Middle frontal gyrus (tissue), 1 donor: ENCODE results near the gene ZNF385B.

Experiments
- DNase-seq: peaks from one replicate; pipeline ENCODE4 v3.0.0-alpha.2; 2015; ENCODE audit warnings: low spot score; ENCODE audit errors: extremely low spot score

Gene ZNF385B

DNA sequence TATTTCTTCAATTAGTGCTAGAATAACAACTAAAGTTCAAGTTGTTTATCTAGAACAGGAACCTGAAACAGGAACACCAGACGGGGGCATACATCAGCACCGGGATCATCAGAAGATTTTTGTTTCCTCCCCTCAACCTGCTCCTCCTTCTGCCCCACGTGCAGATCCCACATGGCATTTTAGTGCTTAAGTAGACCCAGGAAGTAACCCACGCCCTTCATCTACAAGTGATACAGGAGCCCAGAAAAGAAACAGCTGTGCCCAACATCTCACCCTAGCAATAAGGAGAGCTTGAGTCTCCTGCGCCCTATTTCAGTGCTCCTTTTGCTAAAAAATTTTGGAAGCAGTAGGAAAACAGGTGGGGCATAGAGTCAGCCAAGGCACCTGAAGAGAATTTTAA is 5.2 kb downstream of the ZNF385B start:
- DNase-seq, result no peak

DNA sequence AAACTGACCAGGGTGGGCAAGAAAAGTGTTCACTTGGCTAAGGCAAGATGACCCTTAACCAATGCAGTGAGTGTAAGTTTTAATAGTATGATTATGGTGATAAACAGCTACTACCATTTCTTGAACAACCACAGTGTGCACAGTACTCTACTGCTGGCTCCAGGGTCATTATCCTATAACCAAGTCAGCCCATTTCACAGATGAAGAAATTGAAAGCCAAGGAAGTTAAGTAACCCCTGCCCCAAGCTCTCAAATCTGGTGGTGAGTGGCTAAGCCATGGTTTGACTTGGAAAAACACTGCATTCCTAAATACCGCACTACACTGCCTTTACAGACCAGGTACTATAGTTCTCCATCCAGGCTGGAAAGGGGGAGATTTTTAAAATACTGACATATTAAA is 5.7 kb downstream of the ZNF385B start:
- no peak for DNase-seq

DNA sequence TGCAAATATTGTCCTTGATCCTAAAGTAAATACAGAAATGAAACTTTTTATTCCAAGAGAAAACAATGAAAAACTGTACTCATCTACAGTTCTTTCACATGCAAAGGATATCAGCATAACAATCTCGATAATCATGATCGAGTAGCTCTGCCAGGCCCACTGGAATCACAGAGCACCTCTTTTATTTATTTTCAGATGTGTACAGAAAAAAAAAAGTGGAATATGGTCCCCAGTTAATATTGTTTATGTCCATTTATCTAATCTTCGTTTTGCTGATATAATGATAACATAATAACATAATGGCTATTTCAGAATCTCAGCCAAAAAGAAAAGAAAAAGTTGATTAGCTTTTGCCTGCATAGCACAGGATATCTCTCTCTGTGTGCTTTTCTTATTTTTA is 6.5 kb downstream of the ZNF385B start:
- DNase-seq, result no peak

GRCh38 chr2:179853108-179853507 is 8.3 kb downstream of the ZNF385B start:
- DNase-seq, result no peak

DNA sequence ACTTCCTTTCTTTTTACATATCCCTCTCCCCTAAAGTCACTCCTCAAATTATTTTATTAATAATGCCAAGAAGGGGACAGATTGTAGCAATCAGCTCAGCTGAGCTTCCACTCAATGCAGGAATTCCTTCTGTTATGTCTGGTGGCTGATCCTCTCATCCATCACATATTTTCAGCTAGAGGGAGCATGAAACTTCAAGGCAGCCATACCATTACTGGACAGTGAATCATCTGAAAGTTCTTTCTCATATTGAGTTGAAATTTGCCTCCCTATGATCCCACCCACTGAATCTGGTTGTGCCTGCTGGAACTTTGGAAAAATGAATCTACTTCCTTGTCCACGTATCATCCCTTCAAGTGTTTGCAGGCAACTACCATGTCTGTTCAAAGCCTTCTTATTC is 11.2 kb downstream of the ZNF385B start:
- DNase-seq, result no peak

DNA sequence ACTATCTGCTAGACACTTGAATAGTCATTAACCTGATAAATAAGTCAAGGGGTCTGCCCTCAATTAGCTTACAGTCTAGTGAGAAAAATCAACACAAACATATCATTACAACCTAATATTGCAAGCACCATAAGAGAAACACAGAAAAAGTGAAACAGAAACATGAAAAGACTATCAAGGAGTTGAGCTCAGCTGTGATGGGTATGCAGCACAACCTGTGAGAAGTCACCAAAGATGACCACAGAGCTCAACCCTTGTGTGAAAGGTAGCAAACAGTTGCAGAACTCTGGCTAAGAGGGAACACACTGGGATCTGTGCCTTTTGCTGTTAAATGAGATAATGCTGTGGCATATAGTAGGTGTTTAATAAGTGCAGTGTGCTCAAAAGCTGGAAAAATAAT is 11.7 kb downstream of the ZNF385B start:
- no peak for DNase-seq

GRCh38 chr2:179843541-179843940 is 17.9 kb downstream of the ZNF385B start:
- DNase-seq, result no peak

DNA sequence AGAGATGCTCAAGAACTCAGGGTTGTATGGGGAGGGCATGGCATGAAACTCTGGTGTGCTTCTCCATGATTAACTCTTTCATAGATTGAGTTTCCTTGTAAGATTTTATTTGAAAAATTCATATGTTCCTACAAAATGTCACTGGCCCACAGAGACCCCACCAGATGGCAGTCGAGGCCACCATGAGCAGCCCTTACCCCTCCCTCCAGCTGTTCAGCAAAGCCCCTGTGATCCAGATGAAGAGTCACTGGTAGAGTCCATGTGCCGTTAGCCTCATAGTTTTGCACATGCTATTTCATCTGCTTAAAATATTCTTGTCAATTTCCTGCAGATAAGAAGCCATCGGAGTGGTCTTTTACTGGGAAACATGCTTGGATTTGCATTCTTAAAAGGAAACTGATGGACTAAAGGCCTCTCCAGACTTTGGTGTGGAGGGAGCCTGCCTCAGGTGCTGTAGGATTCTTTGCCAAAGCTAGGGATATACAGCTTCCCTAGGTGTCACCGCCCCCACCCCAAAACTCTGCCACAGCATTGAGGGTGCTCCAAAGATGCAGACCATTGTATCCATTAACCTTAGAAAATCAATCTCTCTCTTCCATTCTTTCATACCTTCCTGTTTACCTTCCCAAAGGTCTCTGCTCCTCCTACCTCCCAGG is 18.8 kb downstream of the ZNF385B start:
- DNase-seq, result no peak

GRCh38 chr2:179840840-179841239 is 20.6 kb downstream of the ZNF385B start:
- DNase-seq, result no peak

GRCh38 chr2:179837408-179837807 is 24.0 kb downstream of the ZNF385B start:
- DNase-seq, result no peak

- no peak for DNase-seq
Observed at GRCh38 chr2:179830043-179830787, 31.2 kb downstream of the ZNF385B start.

- DNase-seq, result no peak
Observed at GRCh38 chr2:179826297-179826696, 35.1 kb downstream of the ZNF385B start.

DNA sequence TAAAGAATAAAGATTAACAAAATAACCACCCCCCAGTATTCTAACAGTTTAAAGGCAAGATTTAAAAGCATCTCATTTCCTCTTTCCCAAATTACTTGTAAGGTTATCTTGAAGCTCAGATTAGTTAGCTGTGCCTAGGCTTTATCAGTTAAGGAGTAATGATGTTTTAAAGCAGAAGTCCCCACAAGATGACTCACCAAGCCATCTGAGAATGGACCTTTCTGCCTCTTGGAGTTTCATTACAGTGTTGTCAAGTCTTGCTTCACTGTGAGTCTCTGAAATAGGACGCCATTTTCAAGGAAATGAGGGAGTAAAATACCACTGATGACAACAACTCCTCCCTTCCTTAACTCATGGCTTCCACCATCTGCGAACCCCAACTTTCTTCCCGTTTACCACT is 35.9 kb downstream of the ZNF385B start:
- no peak for DNase-seq

DNA sequence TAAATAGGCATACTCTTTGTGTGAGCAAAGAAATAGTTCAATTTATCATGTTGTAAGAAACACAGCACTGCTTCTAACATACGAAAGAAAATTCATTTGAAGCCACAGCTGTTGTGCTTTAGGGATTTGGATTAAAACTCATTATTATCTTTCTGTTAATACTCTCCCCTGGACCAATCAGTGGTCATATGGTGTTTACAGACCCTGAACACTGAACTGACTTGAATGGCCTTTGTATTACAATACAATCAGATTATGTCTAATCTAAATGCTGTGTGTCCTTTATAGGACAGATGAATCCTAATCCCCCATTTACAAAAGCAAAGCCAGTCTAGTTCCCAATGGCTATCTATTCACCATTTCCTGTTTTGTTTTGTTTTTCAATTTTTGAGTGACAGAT is 36.5 kb downstream of the ZNF385B start:
- no peak for DNase-seq

DNA sequence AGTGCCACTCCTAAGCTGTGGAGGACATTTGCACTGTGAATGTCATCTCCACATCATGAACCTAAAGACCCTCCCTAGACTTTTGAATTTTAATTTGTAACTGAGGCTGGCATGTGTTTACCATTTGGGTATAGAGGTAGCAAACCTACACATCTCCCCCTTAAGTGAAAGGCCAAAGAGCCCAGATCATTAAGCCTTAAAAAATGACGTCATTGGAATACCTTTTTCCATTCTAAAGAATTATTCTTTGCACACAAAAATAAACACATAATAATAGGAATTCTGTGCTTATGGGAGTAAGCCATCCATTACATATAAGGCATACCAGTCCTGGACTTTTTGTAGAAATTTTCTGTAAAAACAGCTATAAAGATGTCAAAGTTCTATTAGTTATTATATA is 38.9 kb downstream of the ZNF385B start:
- no peak for DNase-seq

- no peak for DNase-seq
Observed at GRCh38 chr2:179818546-179818945, 42.9 kb downstream of the ZNF385B start.

GRCh38 chr2:179817181-179817841 is 44.1 kb downstream of the ZNF385B start:
- DNase-seq, result no peak

DNA sequence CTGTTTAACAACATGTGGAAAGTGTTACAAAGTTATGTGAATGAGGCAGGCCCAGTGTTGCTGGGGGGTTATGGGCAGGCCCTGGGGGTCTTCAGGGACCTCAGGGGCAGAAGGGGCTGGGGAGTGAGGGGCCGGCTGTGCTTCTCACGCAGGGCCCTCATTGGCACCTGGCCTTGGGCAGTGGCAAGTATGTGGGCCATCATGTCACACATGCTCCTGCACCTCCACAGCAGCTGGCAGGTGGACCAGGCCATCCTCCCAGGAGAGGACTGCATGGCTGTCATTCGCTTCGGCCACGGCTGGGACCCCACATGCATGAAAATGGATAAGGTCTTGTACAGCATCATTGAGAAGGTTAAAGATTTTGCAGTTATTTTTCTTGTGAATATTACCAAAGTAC is 47.4 kb downstream of the ZNF385B start:
- DNase-seq, result no peak

DNA sequence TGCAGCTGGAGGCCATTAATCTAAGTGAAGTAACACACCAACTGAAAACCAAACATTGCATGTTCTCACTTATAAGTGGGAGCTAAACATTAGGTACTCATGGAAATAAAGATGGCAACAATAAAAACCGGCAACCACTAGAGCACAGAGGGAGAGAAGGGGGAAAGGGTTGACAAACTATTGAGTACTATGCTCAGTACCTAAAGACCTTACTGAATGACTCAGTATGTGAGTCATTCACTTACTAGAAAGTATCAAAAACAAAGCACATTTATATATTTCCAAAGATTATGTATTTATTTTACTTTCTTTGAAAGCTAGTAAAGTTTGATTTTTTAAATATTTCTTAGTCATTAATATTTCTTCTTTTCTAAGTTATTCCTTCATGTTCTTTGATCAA is 48.9 kb downstream of the ZNF385B start:
- DNase-seq, result no peak

GRCh38 chr2:179811042-179811441 is 50.4 kb downstream of the ZNF385B start:
- DNase-seq, result no peak

- DNase-seq, result no peak
Observed at GRCh38 chr2:179809606-179810005, 51.8 kb downstream of the ZNF385B start.

GRCh38 chr2:179805001-179805400 is 56.4 kb downstream of the ZNF385B start:
- no peak for DNase-seq

- DNase-seq, result no peak
Observed at GRCh38 chr2:179804206-179804605, 57.2 kb downstream of the ZNF385B start.
